ENCODE data around the gene MYBPC1. TPM values are rescaled to one million over a fixed set of nuclear protein-coding genes. Genes with fewer than 3 reads are reported as not detected.

MYBPC1 gene
- total and polyA plus RNA-seq, 2 of the 4 experiments (the other 2 are of a cell fraction): not detected

DNA sequence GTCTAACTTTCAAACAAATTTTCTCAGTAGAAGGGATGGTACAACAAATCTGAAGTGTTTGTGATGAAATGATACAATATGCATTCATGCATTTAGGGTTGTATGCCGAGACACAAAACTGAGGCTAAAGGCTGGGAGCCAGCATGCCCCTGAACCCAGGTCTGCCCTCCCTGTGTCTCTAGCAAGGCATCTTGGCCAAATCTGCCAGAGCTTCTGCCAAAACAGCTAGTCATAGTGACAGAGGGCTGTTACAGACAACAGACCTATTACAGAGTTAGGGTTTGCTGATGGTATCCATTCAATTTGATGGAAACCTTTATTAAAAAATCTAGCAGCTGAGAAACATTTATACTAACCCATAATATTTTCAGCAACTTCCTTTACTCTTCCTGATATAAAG, 91.4 kb downstream of the MYBPC1 start:
- ATAC-seq (ENCODE audit: low read depth) (no peak), DNase-seq (no peak)
- Histone ChIP-seq H3K27me3 (ENCODE audit: control insufficient read depth, insufficient read depth, low read length) (peaks cover 1% of the 10 kb centered on the region; the same call in 1 of the 2 replicates), H3K9me3 (ENCODE audit: control insufficient read depth, insufficient read depth, low read length) (no peaks in the 10 kb centered on the region), H4K8ac (ENCODE audit: low read depth in 2 of 2, low read length in 2 of 2) (no peak overlapping the region), H2AK9ac (replicated peaks; ENCODE audit: low read depth, low read length, poor library complexity) (no peak overlapping the region), H4K20me1 (ENCODE audit: insufficient read depth, low read length) (no peaks in the 10 kb centered on the region), H2AK5ac (ENCODE audit: low read depth, low read length) (no peak overlapping the region), H4K5ac (ENCODE audit: low read depth, low read length) (no peak overlapping the region), H2BK120ac (ENCODE audit: low read depth, low read length) (no peak overlapping the region), H3K4me3 (ENCODE audit: insufficient read depth, low read depth, low read length) (no peak overlapping the region), H3K9me1 (ENCODE audit: insufficient read depth, low read length) (no peaks in the 10 kb centered on the region), H2BK5ac (ENCODE audit: low read depth, low read length, poor library complexity, severe bottlenecking) (no peak overlapping the region), H3K4me2 (ENCODE audit: low read depth, low read length) (no peak overlapping the region), H2BK15ac (ENCODE audit: low read depth, low read length) (no peak overlapping the region), H3K14ac (replicated peaks; ENCODE audit: low read depth, low read length) (no peak overlapping the region), H3K18ac (ENCODE audit: low read depth, low read length) (no peak overlapping the region), H3K23ac (ENCODE audit: low read depth, low read length) (no peak overlapping the region), H3K79me1 (ENCODE audit: low read depth in 1 of 2, low read length in 2 of 2) (no peaks in the 10 kb centered on the region), H2BK20ac (ENCODE audit: low read depth, low read length) (no peak overlapping the region), H3K4me1 (ENCODE audit: control insufficient read depth, insufficient read depth, low read length) (no peaks in the 10 kb centered on the region), H2AFZ (replicated peaks; ENCODE audit: low read length, poor library complexity) (no peak overlapping the region), H3K27ac (ENCODE audit: insufficient read depth, low read length) (no peak overlapping the region), H3K9ac (ENCODE audit: low read depth, low read length) (no peak overlapping the region), H3K36me3 (ENCODE audit: control insufficient read depth, insufficient read depth, low read length) (no peaks in the 10 kb centered on the region), H4K91ac (ENCODE audit: insufficient read depth, low read depth, low read length) (no peak overlapping the region), H3K4ac (ENCODE audit: low read depth, low read length) (no peak overlapping the region), H3K56ac (ENCODE audit: extremely low read depth, insufficient read depth, low read length) (no peak overlapping the region)
- no TSS peak for BruUV-seq (replicated peaks)
- in situ Hi-C loops (cut with MboI; ENCODE audit: low sequenced_read_pairs): no loop called here
- intact Hi-C loops (cut with micrococcal nuclease): no loop called here
- POLR2A ChIA-PET (ENCODE audit: unreplicated experiment): no interaction called here
- no CpG with 5 or more reads among the region's 1 CpG for WGBS, 2 experiments (ENCODE audit: extremely low coverage in 2 of 2, insufficient read length in 1 of 2)
- TF ChIP-seq FOS (IDR thresholded peaks at IDR 0.05; ENCODE audit: low read depth, low read length) (no peak), SMC3 (IDR thresholded peaks at IDR 0.05; ENCODE audit: low read depth, low read length) (no peak), POLR2A (IDR thresholded peaks at IDR 0.05; ENCODE audit: low read depth, low read length) (no peak), MAFK (IDR thresholded peaks at IDR 0.05; ENCODE audit: low read depth, low read length) (no peak)
- TF ChIP-seq, protein P1, sequence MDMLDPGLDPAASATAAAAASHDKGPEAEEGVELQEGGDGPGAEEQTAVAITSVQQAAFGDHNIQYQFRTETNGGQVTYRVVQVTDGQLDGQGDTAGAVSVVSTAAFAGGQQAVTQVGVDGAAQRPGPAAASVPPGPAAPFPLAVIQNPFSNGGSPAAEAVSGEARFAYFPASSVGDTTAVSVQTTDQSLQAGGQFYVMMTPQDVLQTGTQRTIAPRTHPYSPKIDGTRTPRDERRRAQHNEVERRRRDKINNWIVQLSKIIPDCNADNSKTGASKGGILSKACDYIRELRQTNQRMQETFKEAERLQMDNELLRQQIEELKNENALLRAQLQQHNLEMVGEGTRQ (IDR thresholded peaks at IDR 0.05; ENCODE audit: low read depth, low read length): no peak
- TF ChIP-seq, protein P2, sequence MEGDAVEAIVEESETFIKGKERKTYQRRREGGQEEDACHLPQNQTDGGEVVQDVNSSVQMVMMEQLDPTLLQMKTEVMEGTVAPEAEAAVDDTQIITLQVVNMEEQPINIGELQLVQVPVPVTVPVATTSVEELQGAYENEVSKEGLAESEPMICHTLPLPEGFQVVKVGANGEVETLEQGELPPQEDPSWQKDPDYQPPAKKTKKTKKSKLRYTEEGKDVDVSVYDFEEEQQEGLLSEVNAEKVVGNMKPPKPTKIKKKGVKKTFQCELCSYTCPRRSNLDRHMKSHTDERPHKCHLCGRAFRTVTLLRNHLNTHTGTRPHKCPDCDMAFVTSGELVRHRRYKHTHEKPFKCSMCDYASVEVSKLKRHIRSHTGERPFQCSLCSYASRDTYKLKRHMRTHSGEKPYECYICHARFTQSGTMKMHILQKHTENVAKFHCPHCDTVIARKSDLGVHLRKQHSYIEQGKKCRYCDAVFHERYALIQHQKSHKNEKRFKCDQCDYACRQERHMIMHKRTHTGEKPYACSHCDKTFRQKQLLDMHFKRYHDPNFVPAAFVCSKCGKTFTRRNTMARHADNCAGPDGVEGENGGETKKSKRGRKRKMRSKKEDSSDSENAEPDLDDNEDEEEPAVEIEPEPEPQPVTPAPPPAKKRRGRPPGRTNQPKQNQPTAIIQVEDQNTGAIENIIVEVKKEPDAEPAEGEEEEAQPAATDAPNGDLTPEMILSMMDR (conservative IDR thresholded peaks at IDR 0.05; ENCODE audit: low read depth, low read length): no peak
- dilution Hi-C loops (cut with HindIII; ENCODE audit: low sequenced_read_pairs, unreplicated experiment): no loop called here
- CTCF ChIA-PET: no interaction called here

All from IMR-90 (cell line).